Trophoblast cell (in vitro differentiated cells and primary cell): Measurements from ENCODE around the gene FBN3.
A peak's percentile ranks its signal among the peaks of the same experiment; 100 is the strongest.
"Not testable (repeated sequence)": the region's sequence is repeated elsewhere in the genome, so short reads cannot be mapped to it uniquely, and the experiment has no call there.

ENCODE experiments used
- DNase-seq, 2 donors: peaks; one replicate each; pipeline ENCODE4 v3.0.0-alpha.2; 2016
- H2AFZ ChIP-seq: 2 replicates; pipeline ENCODE4 v1.6.1; 2013; ENCODE audit warnings: low read length, moderate library complexity, mild to moderate bottlenecking; ENCODE audit not compliant: insufficient read depth, poor library complexity
- H2AK5ac ChIP-seq: 2 replicates; pipeline ENCODE4 v1.6.1; 2013; ENCODE audit warnings: mild to moderate bottlenecking, low read length
- H2BK120ac ChIP-seq: 2 replicates; pipeline ENCODE4 v1.6.1; 2013; ENCODE audit warnings: low read length, mild to moderate bottlenecking, moderate library complexity; ENCODE audit not compliant: insufficient read depth, poor library complexity
- H2BK12ac ChIP-seq: 2 replicates; pipeline ENCODE4 v1.6.1; 2013; ENCODE audit warnings: mild to moderate bottlenecking, low read length, moderate library complexity
- H2BK5ac ChIP-seq: 2 replicates; pipeline ENCODE4 v1.6.1; 2013; ENCODE audit warnings: low read length, low read depth, moderate library complexity, mild to moderate bottlenecking; ENCODE audit not compliant: poor library complexity
- H3K14ac ChIP-seq: 2 replicates; pipeline ENCODE4 v1.6.1; 2013; ENCODE audit warnings: mild to moderate bottlenecking, low read length
- H3K18ac ChIP-seq: 2 replicates; pipeline ENCODE4 v1.6.1; 2013; ENCODE audit warnings: mild to moderate bottlenecking, low read length
- H3K23ac ChIP-seq: 2 replicates; pipeline ENCODE4 v1.6.1; 2013; ENCODE audit warnings: low read length
- H3K27ac ChIP-seq: 2 replicates; pipeline ENCODE4 v1.5.1; 2013; ENCODE audit warnings: low read depth, mild to moderate bottlenecking, inconsistent platforms, low read length, moderate library complexity
- H3K27me3 ChIP-seq: 2 replicates; pipeline ENCODE4 v1.6.1; 2013; ENCODE audit warnings: inconsistent platforms, mild to moderate bottlenecking, low read length, moderate library complexity; ENCODE audit not compliant: insufficient read depth
- H3K36me3 ChIP-seq, 2 experiments: 1 replicate in 1 of 2; 2 replicates in 1 of 2; pipeline ENCODE4 v1.6.1; 2013; ENCODE audit warnings: low read length in 2 of 2, mild to moderate bottlenecking in 2 of 2, moderate library complexity in 1 of 2; ENCODE audit not compliant: insufficient read depth in 2 of 2, control insufficient read depth in 1 of 2
- H3K4ac ChIP-seq: 2 replicates; pipeline ENCODE4 v1.6.1; 2013; ENCODE audit warnings: low read depth, mild to moderate bottlenecking, low read length, moderate library complexity
- H3K4me1 ChIP-seq, 2 experiments: 1 replicate in 1 of 2; 2 replicates in 1 of 2; pipeline ENCODE4 v1.6.1; 2013; ENCODE audit warnings: low read length in 2 of 2, mild to moderate bottlenecking in 2 of 2, moderate library complexity in 1 of 2; ENCODE audit not compliant: insufficient read depth in 2 of 2, control insufficient read depth in 1 of 2
- H3K4me2 ChIP-seq: 2 replicates; pipeline ENCODE4 v1.6.1; 2013; ENCODE audit warnings: inconsistent platforms, mild to moderate bottlenecking, low read length, moderate library complexity
- H3K4me3 ChIP-seq: 2 replicates; pipeline ENCODE4 v1.5.1; 2013; ENCODE audit warnings: mild to moderate bottlenecking, low read depth, low read length, inconsistent platforms
- H3K79me1 ChIP-seq: one replicate; pipeline ENCODE4 v1.6.1; 2013; ENCODE audit warnings: low read length
- H3K79me2 ChIP-seq: 2 replicates; pipeline ENCODE4 v1.6.1; 2013; ENCODE audit warnings: low read length, mild to moderate bottlenecking; ENCODE audit not compliant: control insufficient read depth, insufficient read depth, poor library complexity
- H3K9ac ChIP-seq: 2 replicates; pipeline ENCODE4 v1.6.1; 2013; ENCODE audit warnings: mild to moderate bottlenecking, low read length
- H3K9me3 ChIP-seq: 2 replicates; pipeline ENCODE4 v1.6.1; 2013; ENCODE audit warnings: low read depth, mild to moderate bottlenecking, control low read depth, inconsistent platforms, low read length; ENCODE audit not compliant: insufficient read depth
- H4K12ac ChIP-seq: 2 replicates; pipeline ENCODE4 v1.6.1; 2013; ENCODE audit warnings: low read depth, mild to moderate bottlenecking, low read length, moderate library complexity
- H4K8ac ChIP-seq: 2 replicates; pipeline ENCODE4 v1.6.1; 2013; ENCODE audit warnings: low read depth, mild to moderate bottlenecking, low read length, moderate library complexity
- H4K91ac ChIP-seq: one replicate; pipeline ENCODE4 v1.6.1; 2013; ENCODE audit warnings: low read depth, mild to moderate bottlenecking, low read length, moderate library complexity
- WGBS: extraction: QIAGEN DNeasy Blood & Tissue Kit; methylation state at CpG from one replicate; pipeline ENCODE4 v1.1.7; 2013; ENCODE audit warnings: missing lambda C conversion rate; ENCODE audit not compliant: insufficient read length, insufficient coverage; ENCODE audit errors: extremely low coverage; 5-methylcytosine and 5-hydroxymethylcytosine counted together

FBN3 gene

DNA sequence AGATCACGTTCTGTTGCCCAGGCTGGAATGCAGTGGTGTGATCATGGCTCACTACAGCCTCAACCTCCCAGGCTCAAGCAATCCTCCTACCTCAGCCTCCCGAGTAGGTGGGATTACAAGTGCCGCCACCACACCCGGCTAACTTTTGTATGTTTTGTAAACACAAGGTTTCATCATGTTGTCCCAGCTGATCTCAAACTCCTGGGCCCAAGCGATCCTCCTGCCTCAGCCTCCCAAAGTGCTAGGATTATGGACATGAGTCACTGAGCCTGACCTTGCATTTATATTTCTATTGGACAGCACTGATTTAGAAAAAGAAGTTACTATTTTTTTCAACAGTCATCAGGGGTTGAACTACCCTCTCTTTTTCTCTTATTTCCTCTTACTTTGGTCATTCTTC, 9.9 kb upstream of the FBN3 start:
- not testable (repeated sequence) for H3K9me3 ChIP-seq, H3K79me1 ChIP-seq, H3K4me1 ChIP-seq, H3K23ac ChIP-seq, H3K4me3 ChIP-seq, H4K91ac ChIP-seq, H3K4ac ChIP-seq, H3K79me2 ChIP-seq, H2BK12ac ChIP-seq, H3K4me2 ChIP-seq, H4K8ac ChIP-seq, H2BK120ac ChIP-seq, H3K27ac ChIP-seq, H2AFZ ChIP-seq, H3K27me3 ChIP-seq, H3K36me3 ChIP-seq, H2BK5ac ChIP-seq, H3K9ac ChIP-seq, H2AK5ac ChIP-seq, H4K12ac ChIP-seq, H3K18ac ChIP-seq, DNase-seq, H3K14ac ChIP-seq
- no CpG with 5 or more reads among the region's 5 CpGs for WGBS

DNA sequence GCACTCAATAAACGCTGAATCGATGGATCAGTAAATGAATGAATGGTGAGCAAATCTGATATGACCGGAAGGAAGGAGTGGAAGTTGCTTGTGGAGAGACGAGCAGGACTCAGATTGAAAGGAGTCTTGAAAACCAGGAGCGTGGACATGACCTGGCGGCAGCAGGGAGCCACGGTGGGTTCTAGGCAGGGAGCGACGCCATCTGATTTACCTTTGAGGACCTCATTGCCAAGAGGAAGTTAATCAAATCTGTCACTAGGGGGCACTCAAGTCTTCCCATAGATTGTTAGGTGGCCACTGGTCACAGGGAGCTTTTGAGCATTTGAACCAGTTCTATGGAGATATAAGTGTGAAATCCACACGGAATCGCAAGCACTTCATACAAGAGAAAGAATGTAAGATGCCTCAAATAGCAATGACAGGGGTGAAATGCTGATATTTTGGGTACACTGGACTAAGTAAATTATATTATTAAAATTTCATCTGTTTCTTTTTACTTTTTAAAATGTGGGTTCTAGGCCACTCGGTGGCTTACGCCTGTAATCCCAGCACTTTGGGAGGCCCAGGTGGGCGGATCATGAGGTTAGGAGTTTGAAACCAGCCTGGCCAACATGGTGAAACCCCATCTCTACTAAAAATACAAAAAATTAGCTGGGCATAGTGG, 9.2 kb upstream of the FBN3 start:
- no peak overlapping the region for H2BK12ac ChIP-seq
- H3K79me2 ChIP-seq: no peaks in the 10 kb centered on the region
- H3K4ac ChIP-seq: no peak overlapping the region
- H4K12ac ChIP-seq: no peak overlapping the region
- H4K91ac ChIP-seq: no peak overlapping the region
- H2AK5ac ChIP-seq: no peak overlapping the region
- H3K14ac ChIP-seq: no peak overlapping the region
- no peak overlapping the region for H2AFZ ChIP-seq
- no peak overlapping the region for H3K18ac ChIP-seq
- H3K4me1 ChIP-seq: peaks cover 0 to 3% of the 10 kb centered on the region in 2 experiments
- no peaks in the 10 kb centered on the region for H3K36me3 ChIP-seq
- H3K4me2 ChIP-seq: no peak overlapping the region
- no peak overlapping the region for H3K23ac ChIP-seq
- no peak overlapping the region for H2BK120ac ChIP-seq
- H4K8ac ChIP-seq: no peak overlapping the region
- no peak overlapping the region for H3K27ac ChIP-seq
- H2BK5ac ChIP-seq: no peak overlapping the region
- no CpG with 5 or more reads among the region's 14 CpGs for WGBS
- H3K9ac ChIP-seq: no peak overlapping the region
- peak; percentile 71 to 95 for DNase-seq
- H3K79me1 ChIP-seq: no peaks in the 10 kb centered on the region
- no peaks in the 10 kb centered on the region for H3K27me3 ChIP-seq
- no peak overlapping the region for H3K4me3 ChIP-seq
- H3K9me3 ChIP-seq: peaks cover 8% of the 10 kb centered on the region

DNA sequence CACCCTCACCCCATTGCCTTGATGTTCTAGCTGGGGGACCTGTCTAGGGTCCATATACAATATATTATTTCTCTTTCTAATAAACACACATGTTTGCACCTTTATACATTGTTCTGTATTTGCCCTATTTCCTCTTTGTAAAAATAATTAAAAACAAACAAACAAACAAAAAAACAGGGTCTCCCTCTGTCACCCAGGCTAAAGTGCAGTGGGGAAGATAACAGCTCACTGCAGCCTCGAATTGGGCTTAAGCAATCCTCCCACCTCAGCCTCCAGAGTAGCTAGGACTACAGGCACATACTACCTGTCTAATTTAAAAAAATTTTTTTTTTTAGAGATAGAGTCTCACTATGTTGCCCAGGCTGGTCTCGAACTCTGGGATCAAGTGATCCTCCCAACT, 5.9 kb upstream of the FBN3 start:
- Histone ChIP-seq H3K36me3 (no peaks in the 10 kb centered on the region), H2BK5ac (no peak overlapping the region), H4K8ac (no peak overlapping the region), H3K18ac (no peak overlapping the region), H3K4me2 (no peak overlapping the region), H3K4ac (no peak overlapping the region), H2AK5ac (no peak overlapping the region), H3K79me1 (no peaks in the 10 kb centered on the region), H3K79me2 (no peaks in the 10 kb centered on the region), H2AFZ (no peak overlapping the region), H2BK12ac (no peak overlapping the region), H3K9me3 (peaks cover 3% of the 10 kb centered on the region), H3K14ac (no peak overlapping the region), H4K91ac (no peak overlapping the region), H4K12ac (no peak overlapping the region), H3K4me1 (peaks cover 0 to 2% of the 10 kb centered on the region in 2 experiments), H2BK120ac (no peak overlapping the region), H3K9ac (no peak overlapping the region), H3K27ac (no peak overlapping the region), H3K4me3 (no peak overlapping the region), H3K23ac (no peak overlapping the region), H3K27me3 (no peaks in the 10 kb centered on the region)
- WGBS: no CpG with 5 or more reads among the region's 2 CpGs
- no peak for DNase-seq

DNA sequence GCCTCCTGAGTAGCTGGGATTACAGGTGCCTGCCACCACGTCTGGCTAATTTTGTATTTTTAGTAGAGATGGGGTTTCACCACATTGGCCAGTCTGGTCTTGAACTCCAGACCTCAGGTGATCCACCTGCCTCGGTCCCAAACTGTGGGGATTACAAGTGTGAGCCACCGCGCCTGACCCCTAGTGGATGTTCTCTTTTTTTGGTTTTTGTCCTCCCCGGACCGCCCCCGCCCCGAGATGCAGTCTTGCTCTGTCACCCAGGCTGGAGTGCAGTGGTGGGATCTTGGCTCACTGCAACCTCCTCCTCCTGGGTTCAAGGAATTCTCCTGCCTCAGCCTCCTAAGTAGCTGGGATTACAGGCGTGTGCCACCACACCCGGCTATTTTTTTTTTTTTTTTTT, 4.6 kb upstream of the FBN3 start:
- not testable (repeated sequence) for H2AK5ac ChIP-seq, H4K91ac ChIP-seq, H4K8ac ChIP-seq, H2BK120ac ChIP-seq, H2BK12ac ChIP-seq, H3K14ac ChIP-seq, H2AFZ ChIP-seq, H3K23ac ChIP-seq, H3K79me2 ChIP-seq, H3K4me3 ChIP-seq, H3K79me1 ChIP-seq, H3K9ac ChIP-seq, H3K18ac ChIP-seq, H3K27me3 ChIP-seq, H3K36me3 ChIP-seq, H3K27ac ChIP-seq, H2BK5ac ChIP-seq, H3K4ac ChIP-seq, H3K4me2 ChIP-seq, H3K4me1 ChIP-seq, H4K12ac ChIP-seq, H3K9me3 ChIP-seq
- DNase-seq: peak in 1 of 2 donors; percentile 34
- WGBS: no CpG with 5 or more reads among the region's 10 CpGs
